SK-N-MC (cell line): Measurements from ENCODE around the gene NEK7.

ENCODE experiments used
- EZH2 ChIP-seq: fragments of 200-600 bp; sonication (generic); IDR thresholded peaks from one replicate; pipeline ENCODE4 v1.6.1; 2017; ENCODE audit warnings: antibody characterized with exemption
- POLR2AphosphoS5 ChIP-seq: IDR thresholded peaks from 2 replicates; pipeline ENCODE4 v1.6.1; 2012; ENCODE audit warnings: mild to moderate bottlenecking, low read depth, low read length, borderline replicate concordance

DNA sequence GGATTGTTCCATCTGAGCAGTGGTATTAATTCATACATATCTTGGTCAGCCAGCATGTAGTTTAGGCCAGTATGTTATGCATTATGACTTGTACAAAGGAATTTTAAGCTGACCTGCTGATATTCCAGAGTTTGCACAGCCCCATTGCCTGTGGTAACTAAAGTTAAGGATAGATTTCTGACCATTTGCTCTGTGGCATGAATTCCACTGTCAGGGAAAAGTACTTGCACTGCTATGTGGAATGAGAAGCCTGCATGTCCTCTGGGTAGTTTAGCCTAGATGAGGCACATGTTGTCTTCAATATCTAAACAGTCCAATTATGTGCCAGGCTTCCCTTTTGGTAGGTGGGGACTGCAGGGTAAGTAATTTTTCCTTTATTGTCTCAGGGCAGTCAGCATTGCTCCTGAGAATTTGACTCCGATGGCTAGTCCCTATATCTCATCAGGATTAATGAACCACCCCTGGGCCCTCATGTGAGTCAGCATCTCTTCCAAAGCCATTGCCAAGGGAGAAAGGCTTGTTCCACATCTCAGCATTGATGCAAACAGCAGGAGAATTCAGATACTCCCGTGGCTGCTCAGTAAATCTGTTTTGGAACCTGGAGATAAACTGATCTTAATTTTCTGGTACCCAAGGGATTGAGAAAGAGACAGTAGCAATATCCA, 30.2 kb downstream of the NEK7 start:
- TF ChIP-seq EZH2 (no peak), POLR2AphosphoS5 (no peak)
